ENCODE results near the gene CDC37L1.
A peak's percentile ranks its signal among the peaks of the same experiment; 100 is the strongest.
"Not testable (repeated sequence)": the region's sequence is repeated elsewhere in the genome, so short reads cannot be mapped to it uniquely, and the experiment has no call there.

CDC37L1 gene

DNA sequence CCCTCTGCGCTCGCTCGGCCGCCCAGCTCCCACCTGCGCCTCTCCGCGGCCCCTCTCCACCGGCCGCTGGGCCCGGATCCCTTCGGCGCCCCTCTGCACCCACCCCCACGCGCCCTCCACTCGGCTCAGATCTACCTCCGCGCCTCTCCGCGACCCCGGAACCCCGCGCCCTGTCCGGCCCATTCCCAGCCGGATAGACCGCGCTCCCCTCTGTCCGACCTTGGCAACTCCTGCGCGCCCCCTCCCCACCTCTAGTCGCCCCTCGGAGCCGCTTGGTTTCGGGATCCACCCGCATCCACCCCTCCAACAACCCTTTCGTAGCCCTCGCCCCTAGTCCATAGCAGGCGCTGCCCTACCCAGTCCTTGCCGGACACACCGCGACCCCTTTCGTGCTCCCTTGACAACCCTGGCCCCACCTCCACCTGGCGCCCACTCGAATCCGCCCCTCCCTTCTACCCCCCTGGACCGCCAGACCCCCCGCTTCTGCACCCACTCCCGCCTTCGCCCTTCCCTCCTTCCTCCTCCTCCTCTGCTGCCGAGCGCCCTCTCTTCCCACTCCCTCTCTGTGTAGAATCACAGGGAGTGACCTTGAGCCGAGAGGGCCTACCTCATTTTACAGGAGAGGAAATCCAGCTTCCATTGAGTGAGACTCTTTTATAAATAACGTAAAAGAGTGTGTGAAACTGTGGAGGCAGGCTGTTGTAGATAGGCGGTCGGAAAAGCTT, 62.2 kb downstream of the CDC37L1 start:
- TF ChIP-seq ZNF274 (IDR thresholded peaks at IDR 0.05; ENCODE audit: low read depth, low read length): no peak
- peak overlapping the region; percentile 71 for H3K4me3 ChIP-seq (ENCODE audit: low read length)

DNA sequence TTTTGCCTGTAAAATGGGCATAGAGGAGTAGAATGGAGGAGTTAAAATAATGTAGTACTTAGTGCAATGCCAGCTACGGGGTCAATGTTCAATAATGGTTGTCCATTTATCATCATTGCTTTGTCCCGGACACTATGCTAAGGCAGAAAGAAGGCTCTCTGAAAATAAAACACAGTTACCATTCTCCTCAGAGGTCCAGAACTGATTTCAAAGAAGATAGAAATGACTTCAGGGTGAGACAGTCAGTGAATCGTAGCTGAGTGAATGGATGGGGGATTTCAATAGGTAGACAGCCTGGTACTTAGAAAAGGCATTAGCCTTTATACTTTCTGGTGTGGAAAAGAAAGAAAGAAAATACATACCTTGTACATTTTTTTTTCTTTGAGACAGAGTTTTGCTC, 62.9 kb downstream of the CDC37L1 start:
- no peak overlapping the region for H3K4me3 ChIP-seq (ENCODE audit: low read length)
- TF ChIP-seq ZNF274 (IDR thresholded peaks at IDR 0.05; ENCODE audit: low read depth, low read length): no peak

DNA sequence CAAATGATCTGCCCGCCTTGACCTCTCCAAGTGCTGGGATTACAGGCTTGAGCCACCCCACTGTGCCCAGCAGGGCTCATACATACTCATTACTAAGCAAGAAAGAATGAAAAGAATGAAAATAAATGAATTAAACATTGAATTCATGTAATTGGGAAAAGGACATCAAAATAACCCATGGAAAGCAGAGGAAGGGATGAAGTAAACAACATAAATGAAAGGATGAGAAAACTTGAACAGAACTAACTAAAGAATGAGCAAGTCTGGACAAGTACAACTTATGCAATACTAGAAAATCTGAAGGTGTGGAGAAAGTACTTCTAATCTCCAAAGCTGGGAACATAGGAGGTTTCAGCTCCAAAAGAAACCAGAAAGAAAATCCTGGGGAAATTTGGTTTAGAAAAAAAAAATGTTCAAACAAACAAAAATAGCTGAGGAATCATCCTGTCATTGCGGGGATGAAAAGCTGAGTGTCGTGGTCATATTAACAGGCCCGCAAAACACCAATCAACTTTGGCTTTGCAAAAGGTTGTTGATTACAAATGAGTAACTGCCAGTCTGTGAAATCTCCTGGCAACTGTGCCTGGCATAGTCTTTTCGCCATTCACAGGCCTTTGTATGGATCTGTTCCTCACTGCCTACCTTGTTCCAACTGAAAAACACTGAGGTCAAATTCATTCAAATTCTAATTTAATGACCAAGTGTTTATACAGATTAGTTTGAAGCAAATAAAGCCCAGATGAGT, 63.9 kb downstream of the CDC37L1 start:
- no peak for TF ChIP-seq ZNF274 (IDR thresholded peaks at IDR 0.05; ENCODE audit: low read depth, low read length)
- no peak overlapping the region for H3K4me3 ChIP-seq (ENCODE audit: low read length)

DNA sequence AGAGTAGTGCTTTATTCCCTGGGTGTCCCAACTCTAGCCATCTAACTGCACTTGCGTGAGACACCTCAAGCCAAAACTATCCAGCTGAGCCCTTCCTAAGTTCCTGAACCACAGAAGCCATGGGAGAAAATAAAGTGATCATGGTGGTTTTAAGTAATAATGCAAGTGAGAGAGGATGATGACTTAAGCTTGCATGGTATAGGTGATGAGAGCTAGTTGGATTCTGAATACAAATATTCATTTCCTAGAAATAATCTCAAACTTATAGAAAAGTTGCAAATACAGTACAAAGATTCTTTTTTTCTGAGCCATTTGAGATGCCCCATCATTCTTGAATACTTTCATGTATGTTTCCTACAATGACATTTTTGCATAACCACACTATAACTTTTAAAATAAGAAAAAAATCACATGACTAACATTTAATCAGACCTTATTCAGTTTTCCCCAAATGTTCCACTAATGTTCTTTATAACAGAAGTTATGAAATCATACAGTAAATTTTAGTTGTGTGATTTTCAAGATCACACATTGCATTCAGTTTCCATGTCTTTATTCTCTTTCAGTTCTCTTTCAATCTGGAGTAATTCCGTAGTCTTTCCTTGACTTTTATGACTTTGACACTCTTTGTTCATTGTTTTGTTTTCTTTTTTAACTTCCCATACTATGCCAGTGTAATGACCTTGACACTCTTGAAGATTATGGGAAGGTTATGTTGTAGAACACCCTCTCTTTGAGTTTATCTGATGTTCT, 67.1 kb downstream of the CDC37L1 start:
- TF ChIP-seq ZNF274 (IDR thresholded peaks at IDR 0.05; ENCODE audit: low read depth, low read length): no peak
- no peak overlapping the region for H3K4me3 ChIP-seq (ENCODE audit: low read length)

DNA sequence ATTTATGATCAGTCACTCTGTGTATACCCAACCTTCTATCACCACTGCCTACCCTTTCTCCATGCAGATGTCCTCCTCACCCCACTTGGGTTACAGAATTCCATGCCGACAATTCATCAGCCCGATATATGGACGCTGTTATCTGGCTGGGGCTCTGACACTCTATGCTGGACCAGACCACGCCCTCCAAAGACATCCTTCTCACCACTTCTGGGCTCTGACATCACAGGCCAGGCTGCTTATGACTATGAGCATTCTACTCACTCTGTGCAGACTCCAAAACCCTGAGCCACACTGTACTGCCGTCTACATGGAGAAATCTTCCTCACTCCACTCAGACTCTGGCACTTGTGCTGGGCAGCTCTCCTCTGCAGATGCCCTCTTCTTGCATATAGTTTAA, 69.2 kb downstream of the CDC37L1 start:
- H3K4me3 ChIP-seq (ENCODE audit: low read length): no peak overlapping the region
- no peak for TF ChIP-seq ZNF274 (IDR thresholded peaks at IDR 0.05; ENCODE audit: low read depth, low read length)

DNA sequence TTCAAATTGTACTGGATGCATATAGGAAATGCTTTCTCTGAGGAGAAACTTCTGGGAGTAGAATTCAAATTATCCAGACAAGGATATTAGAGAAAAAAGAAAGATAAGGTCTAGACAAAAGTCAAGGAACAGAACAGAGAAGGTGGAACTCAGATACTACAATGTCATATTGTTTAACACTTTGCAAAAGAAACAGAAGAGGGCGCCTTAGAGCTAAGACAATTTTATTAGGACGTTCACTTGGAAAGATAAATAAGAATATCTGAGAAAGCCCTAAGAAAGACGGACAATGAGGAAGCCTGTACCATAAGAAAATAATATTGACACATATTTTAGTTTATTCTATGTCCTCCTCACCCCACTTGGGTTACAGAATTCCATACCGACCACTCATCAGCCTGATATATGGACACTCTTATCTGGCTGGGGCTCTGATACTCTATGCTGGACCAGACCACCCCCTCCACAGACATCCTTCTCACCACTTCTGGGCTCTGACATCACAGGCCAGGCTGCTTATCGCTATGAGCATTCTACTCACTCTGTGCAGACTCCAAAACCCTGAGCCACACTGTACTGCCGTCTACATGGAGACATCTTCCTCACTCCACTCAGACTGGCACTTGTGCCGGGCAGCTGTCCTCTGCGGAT, 70.8 kb downstream of the CDC37L1 start:
- no peak for TF ChIP-seq ZNF274 (IDR thresholded peaks at IDR 0.05; ENCODE audit: low read depth, low read length)
- no peak overlapping the region for H3K4me3 ChIP-seq (ENCODE audit: low read length)

DNA sequence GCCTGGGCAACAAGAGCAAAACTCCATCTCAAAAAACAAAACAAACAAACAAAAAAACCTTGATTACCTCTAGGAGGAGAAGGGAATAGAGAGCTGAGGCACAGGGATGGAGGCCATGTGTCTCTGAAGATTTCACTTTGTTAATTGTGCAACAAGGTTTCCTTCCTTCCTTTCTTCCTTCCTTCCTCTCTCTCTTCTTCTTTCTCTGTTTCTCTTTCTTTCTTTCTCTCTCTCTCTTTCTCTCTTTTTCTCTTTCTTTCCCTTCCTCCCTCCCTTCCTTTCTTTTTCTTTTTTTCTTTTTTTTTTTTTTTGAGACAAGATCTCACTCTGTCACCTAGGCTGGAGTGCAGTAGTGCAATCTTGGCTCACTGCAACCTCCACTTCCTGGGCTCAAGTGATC, 75.2 kb downstream of the CDC37L1 start:
- H3K4me3 ChIP-seq (ENCODE audit: low read length): not testable (repeated sequence)

DNA sequence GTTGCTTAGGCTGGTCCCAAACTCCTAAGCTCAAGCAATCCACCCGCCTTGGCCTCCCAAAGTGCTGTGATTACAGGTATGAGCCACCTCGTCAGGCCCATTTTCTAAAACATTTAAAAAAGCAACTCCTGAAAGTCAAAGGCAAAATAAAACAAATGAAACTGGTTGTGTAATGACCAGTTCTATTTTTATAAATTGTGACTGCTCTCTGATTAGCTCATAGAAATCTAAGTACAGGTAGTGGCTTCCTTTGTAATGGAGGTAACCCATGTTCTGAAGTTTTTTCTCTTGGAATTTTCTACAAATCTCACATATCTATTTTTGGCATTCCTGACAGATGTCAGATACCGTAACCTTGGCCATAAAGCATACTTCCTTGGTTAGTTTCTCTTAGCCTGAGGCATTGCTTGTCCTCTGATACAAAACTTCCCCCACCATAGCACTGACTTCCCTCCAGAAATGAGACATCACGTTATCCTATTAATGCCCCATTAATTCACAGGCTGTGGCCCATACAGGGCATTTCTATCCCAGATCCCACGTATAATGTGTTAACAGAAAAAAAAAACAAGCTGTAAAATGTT, 75.7 kb downstream of the CDC37L1 start:
- TF ChIP-seq ZNF274 (IDR thresholded peaks at IDR 0.05; ENCODE audit: low read depth, low read length): no peak
- H3K4me3 ChIP-seq (ENCODE audit: low read length): no peak overlapping the region

DNA sequence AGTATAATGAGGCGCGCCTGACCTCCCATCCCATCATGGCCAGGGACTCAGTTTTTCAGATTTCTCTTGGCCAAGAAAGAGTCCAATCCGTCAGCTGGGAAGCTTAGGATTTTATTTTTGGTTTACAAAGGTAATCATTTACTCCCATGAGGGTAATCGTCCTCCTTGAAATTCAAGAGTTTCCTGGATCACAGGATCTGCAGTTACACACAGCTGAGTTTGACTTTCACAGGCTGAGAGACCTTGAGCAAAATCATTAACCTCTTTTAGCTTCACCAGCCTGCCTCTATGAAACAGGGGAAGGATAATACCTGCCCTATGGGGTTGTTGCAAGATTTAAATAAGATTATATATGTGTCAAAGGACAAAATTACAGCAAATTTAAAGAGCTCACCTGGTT, 77.1 kb downstream of the CDC37L1 start:
- H3K4me3 ChIP-seq (ENCODE audit: low read length): no peak overlapping the region
- no peak for TF ChIP-seq ZNF274 (IDR thresholded peaks at IDR 0.05; ENCODE audit: low read depth, low read length)

All from GM08714 (cell line).